AG04450 (cell line): Measurements from ENCODE around the gene SFXN5. TPM values are rescaled to one million over a fixed set of nuclear protein-coding genes. Genes with fewer than 3 reads are reported as not detected.
"Not testable (repeated sequence)": the region's sequence is repeated elsewhere in the genome, so short reads cannot be mapped to it uniquely, and the experiment has no call there.

Experiments used
- CTCF ChIA-PET: fragments of 300-600, 350-600 bp; formaldehyde crosslinking; extraction: SDS; loops from one replicate; lab custom pipeline; 2022; ENCODE audit warnings: antibody characterized with exemption, inconsistent platforms; lab: Charles Lee
- POLR2A ChIA-PET: fragments of 350-600 bp; formaldehyde crosslinking; extraction: SDS; loops from one replicate; lab custom pipeline; 2021; ENCODE audit warnings: antibody characterized with exemption, inconsistent platforms; lab: Yijun Ruan, JAX
- DNase-seq: peaks from one replicate; pipeline ENCODE4 v3.0.0-alpha.2; 2011; ENCODE audit warnings: low read depth, low spot score
- H3K27ac ChIP-seq: one replicate; pipeline ENCODE4 v1.5.1; 2012; ENCODE audit warnings: low read depth, low read length, control low read depth
- H3K27me3 ChIP-seq: one replicate; pipeline ENCODE4 v1.6.0; 2012; ENCODE audit warnings: low read length; ENCODE audit not compliant: control insufficient read depth, insufficient read depth
- H3K4me3 ChIP-seq: 2 replicates; pipeline ENCODE4 v1.5.1; 2011; ENCODE audit warnings: mild to moderate bottlenecking, low read depth, low read length, control low read depth
- H3K9me3 ChIP-seq: 2 replicates; pipeline ENCODE4 v1.5.1; 2012; ENCODE audit warnings: low read length; ENCODE audit not compliant: control insufficient read depth, insufficient read depth
- CTCF ChIP-seq: IDR thresholded peaks from 2 replicates; pipeline ENCODE4 v1.5.1; 2011; ENCODE audit warnings: low read depth, low read length, control low read depth, inconsistent platforms
- polyA plus RNA-seq: library from polyadenylated mRNA; depleted of rRNA; stranded (reverse); fragments of >200 nt; gene quantifications from 2 replicates; pipeline ENCODE4 v1.2.3, GENCODE V29; 2011

SFXN5 gene
- polyA plus RNA-seq, 1 experiment = 11.8 TPM

GRCh38 chr2:73067043-73067442, 4.5 kb downstream of the SFXN5 start:
- Histone ChIP-seq H3K9me3 (no peaks in the 10 kb centered on the region; the same call in 1 of the 2 replicates), H3K4me3 (no peak overlapping the region), H3K27me3 (no peaks in the 10 kb centered on the region), H3K27ac (no peak overlapping the region)
- POLR2A ChIA-PET = no interaction called here
- DNase-seq = no peak
- CTCF ChIA-PET = interaction anchor here (1.5 kb wide), 1 partner anchor 174 kb away, joined by 3 read pairs; no protein-coding TSS in a partner anchor
- TF ChIP-seq CTCF = no peak

- H3K27me3 ChIP-seq = not testable (repeated sequence)
Observed at GRCh38 chr2:73065070-73065469, 6.4 kb downstream of the SFXN5 start.

GRCh38 chr2:73063909-73064875, 7.3 kb downstream of the SFXN5 start:
- POLR2A ChIA-PET = interaction anchor here (0.5 to 1.2 kb wide), 2 partner anchors 46 to 67 kb away, joined by 4 to 7 read pairs; no protein-coding TSS in a partner anchor

More at GRCh38 chr2:73065070-73065469, 6.4 kb downstream of the SFXN5 start:
- CTCF ChIA-PET = interaction anchor here (1.4 to 1.5 kb wide), 2 partner anchors 92 to 112 kb away, joined by 4 to 7 read pairs; no protein-coding TSS in a partner anchor
- POLR2A ChIA-PET, DNase-seq, H3K4me3 ChIP-seq, H3K9me3 ChIP-seq: not testable (repeated sequence)
- H3K27ac ChIP-seq = peak overlapping the region; percentile 94

GRCh38 chr2:73063472-73063871, 8.0 kb downstream of the SFXN5 start:
- POLR2A ChIA-PET = interaction anchor here (0.5 to 1.2 kb wide), 2 partner anchors 46 to 66 kb away, joined by 4 to 7 read pairs; no protein-coding TSS in a partner anchor

More at GRCh38 chr2:73063909-73064875, 7.3 kb downstream of the SFXN5 start:
- CTCF ChIA-PET = interaction anchor here (1.0 to 3.1 kb wide), 5 partner anchors 92 to 171 kb away, joined by 3 to 20 read pairs (median 5); no protein-coding TSS in a partner anchor
- peak overlapping the region; percentile 94 for H3K27ac ChIP-seq
- no peak overlapping the region for H3K4me3 ChIP-seq
- peak; percentile 43 for DNase-seq
- H3K9me3 ChIP-seq = no peaks in the 10 kb centered on the region
- H3K27me3 ChIP-seq = no peaks in the 10 kb centered on the region
- no peak for TF ChIP-seq CTCF

More at GRCh38 chr2:73063472-73063871, 8.0 kb downstream of the SFXN5 start:
- no peak for DNase-seq
- no peak for TF ChIP-seq CTCF
- Histone ChIP-seq H3K27ac (peak overlapping the region; percentile 94), H3K4me3 (no peak overlapping the region), H3K27me3 (no peaks in the 10 kb centered on the region), H3K9me3 (no peaks in the 10 kb centered on the region; the same call in 1 of the 2 replicates)
- CTCF ChIA-PET = interaction anchor here (1.0 to 3.1 kb wide), 3 partner anchors 93 to 170 kb away, joined by 3 to 20 read pairs (median 5); no protein-coding TSS in a partner anchor
